Keratinocyte (primary cell): ENCODE data around the gene KDR. TPM values are rescaled to one million over a fixed set of nuclear protein-coding genes. Genes with fewer than 3 reads are reported as not detected.

Source experiments
- DNase-seq: peaks from one replicate; pipeline ENCODE4 v3.0.0-alpha.2; 2011; ENCODE audit warnings: low read depth, missing footprints, low spot score
- FAIRE-seq: peaks from 2 replicates; lab custom pipeline; 2011; peaks lifted over from hg19 to GRCh38; lab: Jason Lieb, UNC
- H2AFZ ChIP-seq: 2 replicates; pipeline ENCODE4 v1.6.0; 2012; ENCODE audit warnings: low read length, control low read depth, inconsistent platforms; ENCODE audit not compliant: control insufficient read depth
- H3K27ac ChIP-seq: 2 replicates; pipeline ENCODE4 v1.5.1; 2011; ENCODE audit warnings: low read length; ENCODE audit not compliant: control insufficient read depth, insufficient read depth
- H3K27me3 ChIP-seq: 3 replicates; pipeline ENCODE4 v1.6.0; 2011; ENCODE audit warnings: low read length; ENCODE audit not compliant: control insufficient read depth, insufficient read depth; ENCODE audit errors: extremely low read depth
- H3K36me3 ChIP-seq, 2 experiments: 2 replicates in 1 of 2; 3 replicates in 1 of 2; pipeline ENCODE4 v1.5.1; 2011; ENCODE audit warnings: low read length in 2 of 2, mild to moderate bottlenecking in 1 of 2; ENCODE audit not compliant: control insufficient read depth in 2 of 2, insufficient read depth in 2 of 2; ENCODE audit errors: extremely low read depth in 1 of 2
- H3K4me1 ChIP-seq: 3 replicates; pipeline ENCODE4 v1.5.1; 2011; ENCODE audit warnings: low read length; ENCODE audit not compliant: control insufficient read depth, insufficient read depth; ENCODE audit errors: extremely low read depth
- H3K4me2 ChIP-seq: 3 replicates; pipeline ENCODE4 v1.6.0; 2011; ENCODE audit warnings: low read depth, low read length; ENCODE audit not compliant: control insufficient read depth, insufficient read depth; ENCODE audit errors: extremely low read depth
- H3K4me3 ChIP-seq, 3 experiments: fragments of 200-600 bp in 1 of 3; sonication (generic) in 1 of 3; 2 replicates in 2 of 3; 3 replicates in 1 of 3; pipeline ENCODE4 v1.5.1; 2011 to 2016; ENCODE audit warnings: low read length in 3 of 3, mild to moderate bottlenecking in 3 of 3, control low read depth in 2 of 3, inconsistent platforms in 1 of 3, low read depth in 1 of 3, mixed read lengths in 1 of 3, mixed run types in 1 of 3, moderate library complexity in 1 of 3; ENCODE audit not compliant: control insufficient read depth in 2 of 3, insufficient read depth in 2 of 3; ENCODE audit errors: extremely low read depth in 1 of 3
- H3K79me2 ChIP-seq: 2 replicates; pipeline ENCODE4 v1.6.0; 2012; ENCODE audit warnings: low read length; ENCODE audit not compliant: control insufficient read depth, insufficient read depth
- H3K9ac ChIP-seq: 3 replicates; pipeline ENCODE4 v1.6.0; 2011; ENCODE audit warnings: low read length; ENCODE audit not compliant: control insufficient read depth, insufficient read depth; ENCODE audit errors: extremely low read depth
- H3K9me1 ChIP-seq: 3 replicates; pipeline ENCODE4 v1.6.0; 2011; ENCODE audit warnings: low read length; ENCODE audit not compliant: control insufficient read depth, insufficient read depth; ENCODE audit errors: extremely low read depth
- H3K9me3 ChIP-seq: 2 replicates; pipeline ENCODE4 v1.5.1; 2012; ENCODE audit warnings: low read depth, low read length; ENCODE audit not compliant: control insufficient read depth
- H4K20me1 ChIP-seq: 3 replicates; pipeline ENCODE4 v1.6.0; 2011; ENCODE audit warnings: low read length; ENCODE audit not compliant: control insufficient read depth, insufficient read depth; ENCODE audit errors: extremely low read depth
- CTCF ChIP-seq, 3 experiments: IDR thresholded peaks in 1 of 3; conservative IDR thresholded peaks in 1 of 3; optimal IDR thresholded peaks in 1 of 3; 2 replicates in 2 of 3; 3 replicates in 1 of 3; pipeline versions ENCODE3 to v1.5.1; 2011; ENCODE audit warnings: low read length in 3 of 3, mild to moderate bottlenecking in 3 of 3, moderate library complexity in 2 of 3, control low read depth in 1 of 3, inconsistent platforms in 1 of 3; ENCODE audit not compliant: insufficient read depth in 2 of 3; ENCODE audit errors: extremely low read depth in 1 of 3
- EZH2 ChIP-seq: IDR thresholded peaks from one replicate; pipeline ENCODE4 v1.6.1; 2012; ENCODE audit warnings: inconsistent platforms, mild to moderate bottlenecking, low read length, moderate library complexity
- dilution Hi-C: fragments of 300-500 bp; cut with MboI; formaldehyde crosslinking; loops from one replicate; pipeline ENCODE4 v1.7.0; 2020; ENCODE audit warnings: low sequenced_read_pairs; ENCODE audit not compliant: extremely low pct_ligation_motif_present
- polyA plus RNA-seq, 5 experiments: library from polyadenylated mRNA; depleted of rRNA in 3 of 5; stranded (reverse) in 3 of 5; stranded (forward) in 1 of 5; unstranded in 1 of 5; fragments of >200 nt; gene quantifications; 1 replicate in 1 of 5; 2 replicates in 3 of 5; 3 replicates in 1 of 5; pipeline versions ENCODE4 v1.2.1 to v1.2.3, GENCODE V29; 2011 to 2012; ENCODE audit warnings: missing spikeins in 2 of 5, low read depth in 1 of 5, low replicate concordance in 1 of 5

Gene KDR
- polyA plus RNA-seq, 1 donor (not counting 4 experiments of a cell fraction or from before 2014, with no cell fraction given) = not detected

- no peak overlapping the region for H3K4me2 ChIP-seq
- H3K4me1 ChIP-seq = peaks cover 13% of the 10 kb centered on the region
- H3K36me3 ChIP-seq = no peaks in the 10 kb centered on the region
- FAIRE-seq = no peak
- no peaks in the 10 kb centered on the region for H4K20me1 ChIP-seq
- no peak overlapping the region for H3K9ac ChIP-seq
- no peak overlapping the region for H3K4me3 ChIP-seq
- no peak overlapping the region for H3K27ac ChIP-seq
- DNase-seq = no peak
- H3K9me3 ChIP-seq = no peaks in the 10 kb centered on the region
- no peaks in the 10 kb centered on the region for H3K9me1 ChIP-seq
- no peaks in the 10 kb centered on the region for H3K79me2 ChIP-seq
- dilution Hi-C loops = no loop called here
- H2AFZ ChIP-seq = no peak overlapping the region
- no peak for TF ChIP-seq EZH2
- no peaks in the 10 kb centered on the region for H3K27me3 ChIP-seq
These were observed 87.1 kb downstream of the KDR start for GRCh38 chr4:55038176-55038890.

GRCh38 chr4:55037728-55038127 is 87.7 kb downstream of the KDR start:
- no peak for FAIRE-seq
- H3K79me2 ChIP-seq = no peaks in the 10 kb centered on the region

More at GRCh38 chr4:55037728-55038127, 87.7 kb downstream of the KDR start:
- dilution Hi-C loops = no loop called here
- peaks cover 13% of the 10 kb centered on the region for H3K4me1 ChIP-seq
- no peaks in the 10 kb centered on the region for H4K20me1 ChIP-seq
- H3K27me3 ChIP-seq = no peaks in the 10 kb centered on the region
- no peak overlapping the region for H3K4me2 ChIP-seq
- DNase-seq = no peak
- H3K9me1 ChIP-seq = no peaks in the 10 kb centered on the region
- no peak overlapping the region for H3K4me3 ChIP-seq
- TF ChIP-seq EZH2 = no peak
- TF ChIP-seq CTCF (optimal IDR thresholded peaks at IDR 0.05 in 1 of 3, IDR thresholded peaks at IDR 0.05 in 1 of 3, conservative IDR thresholded peaks at IDR 0.05 in 1 of 3; ENCODE audit: extremely low read depth in 1 of 3, insufficient read depth in 2 of 3, low read length in 3 of 3) = no peak
- H3K27ac ChIP-seq = no peak overlapping the region
- no peaks in the 10 kb centered on the region for H3K36me3 ChIP-seq
- H3K9ac ChIP-seq = no peak overlapping the region
- no peaks in the 10 kb centered on the region for H3K9me3 ChIP-seq
- no peak overlapping the region for H2AFZ ChIP-seq
